ENCODE results near the gene MYO3B. TPM values are rescaled to one million over a fixed set of nuclear protein-coding genes. Genes with fewer than 3 reads are reported as not detected.

MYO3B gene
- total RNA-seq, 2 donors from 2014 or later: 0.05 to 0.32 TPM

DNA sequence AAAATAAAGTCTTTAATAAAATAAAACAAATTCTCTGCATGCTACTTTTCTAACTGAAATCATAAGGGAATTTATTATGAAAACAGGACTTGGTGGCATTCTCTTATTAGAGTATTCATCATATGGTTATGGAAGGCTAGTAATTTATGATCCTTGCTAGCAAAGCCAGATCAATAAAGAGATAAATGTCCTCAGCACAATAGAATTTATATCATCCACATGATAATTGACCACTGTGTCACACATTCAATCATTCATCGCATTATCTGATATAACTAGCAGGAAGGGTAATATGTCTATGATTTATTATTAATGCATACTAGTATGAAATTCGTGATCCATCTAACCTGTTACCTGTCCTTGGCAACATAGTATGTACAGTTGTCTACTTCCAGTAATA is 175.8 kb downstream of the MYO3B start:
- Histone ChIP-seq H3K4me1 (no peaks in the 10 kb centered on the region), H3K9me3 (no peaks in the 10 kb centered on the region), H3K4me3 (no peak overlapping the region), H3K9ac (ENCODE audit: low read depth in 2 of 2, low read length in 2 of 2) (no peak overlapping the region), H3K36me3 (no peaks in the 10 kb centered on the region), H3K27ac (no peak overlapping the region), H3K27me3 (no peaks in the 10 kb centered on the region)
- no peak for DNase-seq
- intact Hi-C loops (cut with DNase I): no loop called here
- TF ChIP-seq, protein P1, sequence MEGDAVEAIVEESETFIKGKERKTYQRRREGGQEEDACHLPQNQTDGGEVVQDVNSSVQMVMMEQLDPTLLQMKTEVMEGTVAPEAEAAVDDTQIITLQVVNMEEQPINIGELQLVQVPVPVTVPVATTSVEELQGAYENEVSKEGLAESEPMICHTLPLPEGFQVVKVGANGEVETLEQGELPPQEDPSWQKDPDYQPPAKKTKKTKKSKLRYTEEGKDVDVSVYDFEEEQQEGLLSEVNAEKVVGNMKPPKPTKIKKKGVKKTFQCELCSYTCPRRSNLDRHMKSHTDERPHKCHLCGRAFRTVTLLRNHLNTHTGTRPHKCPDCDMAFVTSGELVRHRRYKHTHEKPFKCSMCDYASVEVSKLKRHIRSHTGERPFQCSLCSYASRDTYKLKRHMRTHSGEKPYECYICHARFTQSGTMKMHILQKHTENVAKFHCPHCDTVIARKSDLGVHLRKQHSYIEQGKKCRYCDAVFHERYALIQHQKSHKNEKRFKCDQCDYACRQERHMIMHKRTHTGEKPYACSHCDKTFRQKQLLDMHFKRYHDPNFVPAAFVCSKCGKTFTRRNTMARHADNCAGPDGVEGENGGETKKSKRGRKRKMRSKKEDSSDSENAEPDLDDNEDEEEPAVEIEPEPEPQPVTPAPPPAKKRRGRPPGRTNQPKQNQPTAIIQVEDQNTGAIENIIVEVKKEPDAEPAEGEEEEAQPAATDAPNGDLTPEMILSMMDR (IDR thresholded peaks at IDR 0.05): no peak

DNA sequence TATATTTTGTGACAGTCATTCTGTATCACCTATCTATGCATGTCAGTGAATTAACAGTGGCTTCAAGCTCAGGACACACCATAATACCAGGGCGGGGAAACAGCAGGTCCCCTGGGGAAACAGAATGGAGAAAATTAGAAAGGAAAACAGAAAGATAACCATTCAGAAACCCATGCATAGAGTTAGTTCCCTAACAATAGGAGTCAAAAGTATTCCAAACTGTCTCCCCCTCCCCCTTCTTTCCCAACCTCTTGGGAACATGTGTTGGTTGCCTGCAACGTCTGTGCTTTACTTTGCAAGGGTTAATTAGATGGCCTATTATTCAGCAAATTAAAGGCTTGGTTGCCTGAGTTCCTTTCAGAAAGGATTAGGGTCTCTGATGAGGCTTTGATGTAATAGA is 176.4 kb downstream of the MYO3B start:
- Histone ChIP-seq H3K4me3 (no peak overlapping the region), H3K9me3 (no peaks in the 10 kb centered on the region), H3K27ac (no peak overlapping the region), H3K9ac (ENCODE audit: low read depth in 2 of 2, low read length in 2 of 2) (no peak overlapping the region), H3K27me3 (no peaks in the 10 kb centered on the region), H3K4me1 (no peaks in the 10 kb centered on the region), H3K36me3 (no peaks in the 10 kb centered on the region)
- intact Hi-C loops (cut with DNase I): no loop called here
- TF ChIP-seq, protein P1 (IDR thresholded peaks at IDR 0.05): no peak
- no peak for DNase-seq

DNA sequence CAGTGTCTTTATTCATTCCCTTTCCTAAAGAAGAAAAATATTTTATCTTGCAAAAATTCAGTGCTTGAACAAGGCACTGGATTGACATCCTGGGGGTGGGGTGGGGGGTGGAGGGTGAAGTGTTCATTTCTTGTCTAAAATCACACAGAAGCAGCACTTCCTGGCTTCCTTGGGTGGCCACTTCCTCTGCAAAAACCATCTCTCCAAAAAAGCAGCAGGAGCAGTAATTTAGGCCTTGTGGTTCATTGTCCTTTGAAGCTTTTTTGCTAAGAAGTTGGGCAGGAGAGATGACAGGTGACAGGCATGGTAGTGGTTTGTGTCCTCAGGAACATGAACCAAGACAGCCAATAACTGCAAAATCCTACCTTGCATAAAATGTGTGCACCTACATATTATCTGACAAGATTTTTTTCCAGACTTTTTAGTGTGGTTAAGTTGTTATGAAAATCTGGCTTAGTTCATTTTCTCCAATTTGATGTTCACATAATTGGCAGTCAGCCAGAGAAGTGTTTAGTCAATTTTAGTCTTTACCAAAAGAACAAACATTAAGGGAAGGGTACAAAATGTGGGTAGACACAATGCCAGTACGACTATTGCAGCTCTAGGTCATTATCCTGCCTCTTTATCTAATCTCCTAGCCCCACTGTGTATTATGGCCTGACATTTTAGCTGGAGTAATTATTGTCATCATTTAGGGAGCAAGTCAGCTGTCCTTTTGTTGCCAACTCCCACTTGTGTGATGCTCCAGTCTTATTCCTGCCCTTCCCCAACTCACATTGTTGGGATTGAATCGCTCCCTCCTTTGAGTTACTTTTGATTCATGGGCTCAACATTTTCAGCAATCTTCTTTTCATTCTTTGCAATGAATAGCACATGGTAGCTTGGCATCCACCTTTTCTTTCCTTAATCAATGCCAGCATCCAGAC is 177.2 kb downstream of the MYO3B start:
- Histone ChIP-seq H3K27ac (no peak overlapping the region), H3K9me3 (no peaks in the 10 kb centered on the region), H3K9ac (ENCODE audit: low read depth in 2 of 2, low read length in 2 of 2) (no peak overlapping the region), H3K4me3 (no peak overlapping the region), H3K27me3 (no peaks in the 10 kb centered on the region), H3K4me1 (no peaks in the 10 kb centered on the region), H3K36me3 (no peaks in the 10 kb centered on the region)
- TF ChIP-seq, protein P1 (IDR thresholded peaks at IDR 0.05): no peak
- DNase-seq: no peak
- intact Hi-C loops (cut with DNase I): no loop called here

DNA sequence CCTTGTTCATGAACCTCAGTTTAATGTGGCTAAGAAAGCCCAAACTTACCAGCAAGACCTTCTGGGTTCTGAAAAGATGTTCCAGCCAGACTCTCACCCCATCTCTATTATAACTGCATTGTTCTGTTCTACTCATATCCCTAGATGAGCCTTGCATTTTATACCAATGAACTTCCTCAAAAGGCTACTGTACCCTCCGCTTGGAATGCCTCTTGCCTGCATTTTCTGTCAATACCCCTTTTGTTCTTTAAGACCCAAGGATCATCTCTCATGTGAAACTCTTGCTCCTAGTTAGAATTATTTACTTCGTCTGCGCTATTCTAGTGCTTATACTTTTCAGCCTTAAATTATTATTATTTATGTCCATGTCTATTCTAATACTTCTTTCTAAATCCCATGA is 181.5 kb downstream of the MYO3B start:
- no peaks in the 10 kb centered on the region for H3K9me3 ChIP-seq
- H3K4me1 ChIP-seq: no peaks in the 10 kb centered on the region
- H3K36me3 ChIP-seq: no peaks in the 10 kb centered on the region
- H3K27me3 ChIP-seq: no peaks in the 10 kb centered on the region
- no peak overlapping the region for H3K9ac ChIP-seq (ENCODE audit: low read depth in 2 of 2, low read length in 2 of 2)
- DNase-seq: no peak
- H3K4me3 ChIP-seq: no peak overlapping the region
- no peak overlapping the region for H3K27ac ChIP-seq
- TF ChIP-seq, protein P1 (IDR thresholded peaks at IDR 0.05): no peak
- intact Hi-C loops (cut with DNase I): no loop called here

DNA sequence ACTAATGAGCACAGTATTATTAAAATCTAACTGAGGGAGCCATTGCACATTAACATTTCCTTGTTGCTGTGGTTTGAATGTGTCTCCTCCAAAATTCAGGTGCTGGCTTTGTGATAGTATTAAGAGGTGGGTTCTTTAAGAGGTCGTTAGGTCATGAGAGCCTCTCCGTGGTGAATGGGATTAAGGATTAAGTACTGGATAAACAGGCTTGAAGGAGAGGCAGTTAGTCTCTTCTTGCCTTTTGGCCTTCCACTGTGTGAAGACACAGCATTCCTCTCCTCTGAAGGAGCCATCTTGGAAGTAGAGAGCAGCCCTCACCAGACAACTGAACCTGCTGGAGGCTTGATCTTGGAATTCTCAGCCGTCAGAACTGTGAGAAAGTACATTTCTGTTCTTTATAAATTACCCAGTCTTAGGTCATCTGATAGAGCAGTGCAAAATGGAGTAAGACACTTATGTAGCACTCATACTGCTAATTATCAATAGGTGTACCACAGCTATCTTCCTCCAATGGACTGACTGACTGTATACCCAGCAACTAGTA is 182.7 kb downstream of the MYO3B start:
- intact Hi-C loops (cut with DNase I): loop anchor here (5.0 to 10.0 kb wide), 2 partner anchors 126 to 452 kb away; no protein-coding TSS in a partner anchor
- H3K4me3 ChIP-seq: no peak overlapping the region
- no peak overlapping the region for H3K9ac ChIP-seq (ENCODE audit: low read depth in 2 of 2, low read length in 2 of 2)
- no peaks in the 10 kb centered on the region for H3K9me3 ChIP-seq
- H3K36me3 ChIP-seq: no peaks in the 10 kb centered on the region
- DNase-seq: no peak
- H3K27me3 ChIP-seq: no peaks in the 10 kb centered on the region
- no peak overlapping the region for H3K27ac ChIP-seq
- H3K4me1 ChIP-seq: no peaks in the 10 kb centered on the region
- TF ChIP-seq, protein P1 (IDR thresholded peaks at IDR 0.05): no peak

All from colonic mucosa (tissue), 4 donors.